GM18858 (cell line): Measurements from ENCODE around the gene SLC12A6.
"Not testable (repeated sequence)": the region's sequence is repeated elsewhere in the genome, so short reads cannot be mapped to it uniquely, and the experiment has no call there.

Experiments
- ATAC-seq: cut with Tn5 transposase; IDR thresholded peaks from one replicate; pipeline ENCODE4 v1.9.1; 2021; ENCODE audit not compliant: unreplicated experiment

The SLC12A6 gene

GRCh38 chr15:34358367-34358766, 20.8 kb upstream of the SLC12A6 start:
- ATAC-seq: no peak

- ATAC-seq: no peak
Measured at GRCh38 chr15:34357653-34358052, 20.1 kb upstream of the SLC12A6 start.

GRCh38 chr15:34355241-34355640, 17.7 kb upstream of the SLC12A6 start:
- no peak for ATAC-seq

GRCh38 chr15:34354286-34354685, 16.7 kb upstream of the SLC12A6 start:
- no peak for ATAC-seq

GRCh38 chr15:34353627-34354026, 16.0 kb upstream of the SLC12A6 start:
- no peak for ATAC-seq

GRCh38 chr15:34352996-34353395, 15.4 kb upstream of the SLC12A6 start:
- not testable (repeated sequence) for ATAC-seq

- ATAC-seq: no peak
Measured at GRCh38 chr15:34349769-34350168, 12.2 kb upstream of the SLC12A6 start.

GRCh38 chr15:34348735-34349300, 11.2 kb upstream of the SLC12A6 start:
- no peak for ATAC-seq

- no peak for ATAC-seq
Measured at GRCh38 chr15:34347951-34348638, 10.5 kb upstream of the SLC12A6 start.

GRCh38 chr15:34342737-34343575, 5.4 kb upstream of the SLC12A6 start, which contains the start of the genes NOP10 and NUTM1:
NOP10 (minus strand) TSS chr15:34343136; CDS start chr15:34343073, 63 bp downstream.
NUTM1 (plus strand) TSS chr15:34343315; CDS start chr15:34343697, 382 bp downstream.
- peak; percentile 51 for ATAC-seq

GRCh38 chr15:34342213-34342736, 4.7 kb upstream of the SLC12A6 start:
- ATAC-seq: not testable (repeated sequence)

GRCh38 chr15:34341381-34342212, 4.0 kb upstream of the SLC12A6 start:
- ATAC-seq: no peak

- ATAC-seq: no peak
Measured at GRCh38 chr15:34339946-34340345, 2.4 kb upstream of the SLC12A6 start.

- ATAC-seq: no peak
Measured at GRCh38 chr15:34338347-34338746, 766 bp upstream of the SLC12A6 start.

- ATAC-seq: no peak
Measured at GRCh38 chr15:34336991-34337556, 507 bp downstream of the SLC12A6 start.

- ATAC-seq: no peak
Measured at GRCh38 chr15:34336231-34336990, 1.2 kb downstream of the SLC12A6 start.

GRCh38 chr15:34335176-34336032, 2.2 kb downstream of the SLC12A6 start:
- no peak for ATAC-seq

- ATAC-seq: no peak
Measured at GRCh38 chr15:34334672-34335071, 2.9 kb downstream of the SLC12A6 start.
